Tibial artery (tissue), 4 donors: ENCODE data around the gene COPB1.

ENCODE experiments used
- DNase-seq, 2 donors: peaks; one replicate each; pipeline ENCODE4 v3.0.0-alpha.2; 2019
- H3K27ac ChIP-seq, 2 donors: fragments of 200-600 bp; sonication (generic) in 1 of 2; 1 replicate in 1 of 2; 2 replicates in 1 of 2; pipeline ENCODE4 v1.5.1; 2018 to 2019; ENCODE audit warnings: mild to moderate bottlenecking in 1 of 2
- H3K27me3 ChIP-seq, 2 donors: fragments of 200-600 bp; sonication (generic) in 1 of 2; one replicate each; pipeline versions ENCODE4 v1.5.1 to v1.6.0; 2016 to 2019
- H3K36me3 ChIP-seq, 3 donors: fragments of 200-600 bp; sonication (generic) in 2 of 3; one replicate each; pipeline ENCODE4 v1.5.1; 2016 to 2019; ENCODE audit warnings: mild to moderate bottlenecking in 2 of 3
- H3K4me1 ChIP-seq, 4 donors: fragments of 200-600 bp; sonication (generic) in 2 of 4; 1 replicate in 3 of 4; 2 replicates in 1 of 4; pipeline ENCODE4 v1.5.1; 2016 to 2019
- H3K4me3 ChIP-seq, 2 donors: fragments of 200-600 bp; sonication (generic) in 1 of 2; 1 replicate in 1 of 2; 2 replicates in 1 of 2; pipeline ENCODE4 v1.5.1; 2018 to 2019; ENCODE audit warnings: mild to moderate bottlenecking in 2 of 2
- H3K9me3 ChIP-seq, 3 donors: fragments of 200-600 bp; sonication (generic) in 1 of 3; one replicate each; pipeline ENCODE4 v1.5.1; 2016 to 2019
- intact Hi-C: fragments of 100-400 bp; cut with DNase I; formaldehyde crosslinking; loops from one replicate; pipeline ENCODE4 v1.15.0; 2023; ENCODE audit warnings: low total_unique reads
- TF ChIP-seq, protein P1 (sequence below), 2 experiments: fragments of 200-600 bp in 1 of 2; fragments of 450-650 bp in 1 of 2; IDR thresholded peaks; one replicate each; pipeline ENCODE4 v1.5.1; 2017 to 2019; ENCODE audit warnings: antibody characterized with exemption in 2 of 2, mild to moderate bottlenecking in 1 of 2, moderate library complexity in 1 of 2

COPB1 gene

DNA sequence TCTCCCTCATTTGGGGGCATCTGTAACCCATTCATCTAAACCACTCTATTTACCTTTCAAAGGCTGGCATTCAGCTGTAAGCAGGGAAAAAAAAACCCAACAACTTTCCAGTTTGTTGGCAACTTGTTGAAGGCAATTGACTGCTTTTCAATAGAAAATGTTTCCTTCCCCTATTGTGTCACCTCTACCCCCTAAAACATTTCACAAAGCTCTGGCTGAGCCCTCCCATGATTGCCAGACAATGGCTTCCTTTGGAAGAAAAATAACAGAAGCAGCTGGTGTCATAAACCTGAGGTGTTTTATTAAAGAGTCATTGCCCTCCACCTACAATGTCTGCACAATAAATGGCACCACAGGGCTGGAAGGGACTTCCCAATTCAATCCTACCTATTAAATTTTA, 42.7 kb upstream of the COPB1 start:
- TF ChIP-seq, protein P1, sequence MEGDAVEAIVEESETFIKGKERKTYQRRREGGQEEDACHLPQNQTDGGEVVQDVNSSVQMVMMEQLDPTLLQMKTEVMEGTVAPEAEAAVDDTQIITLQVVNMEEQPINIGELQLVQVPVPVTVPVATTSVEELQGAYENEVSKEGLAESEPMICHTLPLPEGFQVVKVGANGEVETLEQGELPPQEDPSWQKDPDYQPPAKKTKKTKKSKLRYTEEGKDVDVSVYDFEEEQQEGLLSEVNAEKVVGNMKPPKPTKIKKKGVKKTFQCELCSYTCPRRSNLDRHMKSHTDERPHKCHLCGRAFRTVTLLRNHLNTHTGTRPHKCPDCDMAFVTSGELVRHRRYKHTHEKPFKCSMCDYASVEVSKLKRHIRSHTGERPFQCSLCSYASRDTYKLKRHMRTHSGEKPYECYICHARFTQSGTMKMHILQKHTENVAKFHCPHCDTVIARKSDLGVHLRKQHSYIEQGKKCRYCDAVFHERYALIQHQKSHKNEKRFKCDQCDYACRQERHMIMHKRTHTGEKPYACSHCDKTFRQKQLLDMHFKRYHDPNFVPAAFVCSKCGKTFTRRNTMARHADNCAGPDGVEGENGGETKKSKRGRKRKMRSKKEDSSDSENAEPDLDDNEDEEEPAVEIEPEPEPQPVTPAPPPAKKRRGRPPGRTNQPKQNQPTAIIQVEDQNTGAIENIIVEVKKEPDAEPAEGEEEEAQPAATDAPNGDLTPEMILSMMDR (IDR thresholded peaks at IDR 0.05) = no peak
- no peak overlapping the region for H3K27ac ChIP-seq
- no peaks in the 10 kb centered on the region for H3K36me3 ChIP-seq
- no peak overlapping the region for H3K4me3 ChIP-seq
- H3K4me1 ChIP-seq = peaks cover 0 to 5% (median 0%) of the 10 kb centered on the region in 4 donors
- DNase-seq = no peak
- no peaks in the 10 kb centered on the region for H3K27me3 ChIP-seq
- intact Hi-C loops = no loop called here
- no peaks in the 10 kb centered on the region for H3K9me3 ChIP-seq

DNA sequence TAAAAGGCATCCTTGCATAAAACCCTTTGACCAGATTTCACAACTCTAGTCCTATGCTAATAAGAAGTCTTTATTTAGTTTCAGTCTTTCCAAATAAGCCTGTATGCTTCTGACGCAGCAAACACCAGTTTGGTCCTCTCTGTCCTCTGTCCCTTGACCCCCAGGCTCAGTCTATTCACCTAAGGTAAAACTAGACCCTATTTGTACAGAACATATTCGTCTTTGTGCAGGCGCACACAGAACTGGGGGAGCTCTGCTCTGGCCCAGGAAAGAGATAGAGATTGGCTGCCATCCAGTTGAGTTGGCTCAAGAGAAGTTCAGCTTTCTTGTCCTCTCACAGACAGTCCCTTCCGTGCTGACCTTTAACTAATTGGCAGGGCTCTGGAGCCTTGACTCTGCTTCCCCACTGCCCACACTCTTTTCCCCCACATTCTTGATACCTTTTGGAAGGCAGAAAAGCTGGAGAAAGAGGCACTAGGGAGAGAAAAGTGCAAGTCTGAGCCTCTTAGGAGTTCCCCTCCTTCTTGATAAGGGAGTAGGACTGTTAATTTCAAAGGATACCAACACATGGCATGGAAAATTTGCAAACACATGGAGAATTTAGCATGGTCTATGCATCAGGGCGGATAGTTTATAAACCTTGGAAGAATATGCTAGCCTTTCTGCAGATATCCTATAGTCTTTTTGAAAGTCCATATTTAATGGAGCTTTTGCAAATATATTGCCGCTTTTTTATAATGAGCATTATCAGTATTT, 41.8 kb upstream of the COPB1 start:
- no peak for DNase-seq
- H3K4me3 ChIP-seq = no peak overlapping the region
- peaks cover 0 to 5% (median 0%) of the 10 kb centered on the region in 4 donors for H3K4me1 ChIP-seq

DNA sequence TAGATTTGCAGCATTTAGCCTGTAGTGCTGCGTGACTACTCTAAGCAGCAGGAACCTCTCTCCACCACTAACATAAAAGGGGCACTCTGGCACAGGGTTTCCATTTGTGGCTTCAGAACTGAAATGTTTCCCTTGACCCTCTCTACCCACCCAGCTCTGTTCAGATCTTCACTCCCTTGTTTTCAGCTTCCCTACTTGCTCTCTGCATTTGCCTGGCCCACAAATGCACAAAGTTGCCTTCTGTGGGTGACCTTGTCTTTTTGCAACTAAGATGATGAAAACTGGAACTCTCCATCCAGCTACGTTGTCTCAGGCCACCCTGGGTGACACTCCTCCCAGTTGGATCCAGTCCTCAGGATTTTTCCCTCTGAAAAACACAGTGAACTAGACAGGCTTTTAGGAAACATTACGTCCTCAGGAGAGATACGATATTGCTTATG, 40.4 kb upstream of the COPB1 start:
- no peak for DNase-seq
- no peaks in the 10 kb centered on the region for H3K36me3 ChIP-seq
- no peaks in the 10 kb centered on the region for H3K27me3 ChIP-seq
- no peak overlapping the region for H3K4me3 ChIP-seq
- intact Hi-C loops = no loop called here
- peaks cover 0 to 5% (median 0%) of the 10 kb centered on the region in 4 donors for H3K4me1 ChIP-seq
- no peaks in the 10 kb centered on the region for H3K9me3 ChIP-seq
- H3K27ac ChIP-seq = peak overlapping the region in 1 of 2 donors; percentile 26
- TF ChIP-seq, protein P1 (IDR thresholded peaks at IDR 0.05) = no peak

More for the DNA sequence above, 41.8 kb upstream of the COPB1 start:
- Histone ChIP-seq H3K27me3 (no peaks in the 10 kb centered on the region), H3K36me3 (no peaks in the 10 kb centered on the region), H3K9me3 (no peaks in the 10 kb centered on the region), H3K27ac (no peak overlapping the region)
- intact Hi-C loops = no loop called here
- TF ChIP-seq, protein P1 (IDR thresholded peaks at IDR 0.05) = no peak

DNA sequence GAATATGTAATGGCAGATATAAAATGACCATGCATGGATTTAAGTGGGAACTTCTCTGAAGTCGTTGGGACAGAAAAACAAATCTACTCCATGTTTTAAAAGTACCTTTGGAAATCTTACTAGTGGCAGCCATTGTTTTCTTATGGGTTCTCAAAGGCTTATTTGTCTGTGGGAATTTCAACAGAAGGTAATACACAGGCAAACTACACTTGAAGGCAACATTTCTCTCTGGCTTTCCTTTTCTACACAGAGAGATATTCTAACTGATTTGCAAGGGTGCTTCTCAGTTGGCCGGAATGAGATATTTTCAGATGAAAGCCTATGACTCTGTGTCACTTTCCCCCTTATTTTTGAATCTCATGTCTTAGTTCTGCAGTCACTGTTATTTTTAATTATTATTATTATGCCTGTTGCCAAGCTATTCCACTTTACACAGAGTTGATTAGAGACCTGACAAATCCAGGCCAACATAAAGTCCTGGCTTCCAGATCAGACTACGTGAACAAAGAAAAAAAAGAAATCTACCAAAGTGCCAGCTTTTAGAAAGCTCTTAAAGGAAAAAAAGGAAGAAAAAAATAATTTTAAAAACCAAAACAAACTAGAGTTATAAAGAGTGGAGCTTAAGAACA, 39.4 kb upstream of the COPB1 start:
- H3K4me3 ChIP-seq = no peak overlapping the region
- H3K27ac ChIP-seq = peak overlapping the region in 1 of 2 donors; percentile 26
- H3K4me1 ChIP-seq = peaks cover 0 to 5% (median 0%) of the 10 kb centered on the region in 4 donors
- no peaks in the 10 kb centered on the region for H3K27me3 ChIP-seq
- DNase-seq = no peak
- TF ChIP-seq, protein P1 (IDR thresholded peaks at IDR 0.05) = no peak
- no peaks in the 10 kb centered on the region for H3K36me3 ChIP-seq
- no peaks in the 10 kb centered on the region for H3K9me3 ChIP-seq
- intact Hi-C loops = no loop called here

DNA sequence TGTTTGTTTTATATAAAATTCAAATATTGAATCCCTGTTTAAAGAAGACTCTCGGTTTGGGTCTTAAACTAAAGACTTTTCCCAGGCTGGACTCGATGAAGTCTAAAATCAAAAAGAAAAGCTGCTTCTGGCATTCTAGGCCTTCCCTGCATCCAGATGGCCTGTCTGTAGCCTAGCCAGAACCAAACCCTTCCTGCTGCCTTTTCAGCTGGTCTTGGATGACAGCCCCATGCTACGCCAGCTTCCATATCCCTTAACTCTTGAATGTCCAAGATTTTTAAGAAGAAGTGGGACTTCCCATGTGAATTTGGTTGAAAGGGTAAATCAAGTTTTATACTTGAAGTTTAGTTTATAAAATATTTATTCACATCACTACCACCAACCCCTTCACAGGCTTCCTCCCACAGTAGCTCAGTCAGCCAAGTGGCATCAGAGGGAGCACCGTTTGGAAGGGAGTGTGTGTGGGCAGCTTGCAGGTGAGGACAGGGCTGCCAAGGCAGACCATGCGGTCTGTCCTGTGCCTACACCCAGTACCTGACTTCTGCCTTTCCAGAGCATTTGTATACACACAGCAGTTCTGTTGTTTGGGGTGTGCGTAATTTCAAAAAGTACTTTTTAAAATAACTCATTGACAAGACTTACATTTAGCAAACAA, 38.8 kb upstream of the COPB1 start:
- TF ChIP-seq, protein P1 (IDR thresholded peaks at IDR 0.05) = no peak
- no peak for DNase-seq
- Histone ChIP-seq H3K4me3 (no peak overlapping the region), H3K36me3 (no peaks in the 10 kb centered on the region), H3K27me3 (no peaks in the 10 kb centered on the region), H3K4me1 (peaks cover 0 to 5% (median 0%) of the 10 kb centered on the region in 4 donors), H3K9me3 (no peaks in the 10 kb centered on the region), H3K27ac (peak overlapping the region in 1 of 2 donors; percentile 26)
- intact Hi-C loops = no loop called here
